Activated CD8-positive, alpha-beta T cell treated with anti-CD3 and anti-CD28 coated beads, Interleukin-2, amount 10 ng/mL, durations not matched to agents 7 days and 5 days (primary cell): ENCODE results near the gene MED25. TPM values are rescaled to one million over a fixed set of nuclear protein-coding genes. Genes with fewer than 3 reads are reported as not detected.
A peak's percentile ranks its signal among the peaks of the same experiment; 100 is the strongest.

Source experiments
- ATAC-seq: fragments of 150-1000 bp; cut with Tn5 transposase; one replicate; pipeline ENCODE4 v1.10.0; 2021; ENCODE audit warnings: moderate library complexity
- CTCF ChIA-PET: fragments of 350-600 bp; sonication (Branson Sonifier 250); formaldehyde crosslinking; loops from one replicate; lab custom pipeline; 2021; ENCODE audit warnings: antibody characterized with exemption; lab: Charles Lee
- POLR2A ChIA-PET: fragments of 350-600 bp; sonication (Branson Sonifier 250); formaldehyde crosslinking; loops from one replicate; lab custom pipeline; 2021; ENCODE audit warnings: antibody characterized with exemption; lab: Charles Lee
- DNase-seq: peaks from one replicate; pipeline ENCODE4 v3.0.0-alpha.2; 2020
- H3K27ac Mint-ChIP-seq: one replicate; pipeline ENCODE4 v1.8.0; 2021; ENCODE audit warnings: mild to moderate bottlenecking, mixed read lengths
- H3K27me3 Mint-ChIP-seq: one replicate; pipeline ENCODE4 v1.8.0; 2021; ENCODE audit warnings: low read depth, mixed read lengths
- H3K36me3 Mint-ChIP-seq: one replicate; pipeline ENCODE4 v1.8.0; 2021; ENCODE audit warnings: low read depth, mixed read lengths
- H3K4me1 Mint-ChIP-seq: one replicate; pipeline ENCODE4 v1.8.0; 2021; ENCODE audit warnings: low read depth, mixed read lengths
- H3K4me3 Mint-ChIP-seq: one replicate; pipeline ENCODE4 v1.8.0; 2021; ENCODE audit warnings: mild to moderate bottlenecking, mixed read lengths
- H3K9me3 Mint-ChIP-seq: one replicate; pipeline ENCODE4 v1.8.0; 2022; ENCODE audit warnings: mixed read lengths; ENCODE audit not compliant: insufficient read depth
- total RNA-seq, 2 experiments: library from RNA; stranded (reverse); gene quantifications; one replicate each; pipeline ENCODE4 v1.2.3, GENCODE V29; 2021

Gene MED25
- total RNA-seq, 2 experiments from 2014 or later: 59.9 to 62.2 TPM

GRCh38 chr19:49872245-49873128, 54.4 kb downstream of the MED25 start:
- H3K27ac Mint-ChIP-seq: peak overlapping the region; percentile 74
- H3K27me3 Mint-ChIP-seq: no peaks in the 10 kb centered on the region
- H3K4me3 Mint-ChIP-seq: no peak overlapping the region
- H3K36me3 Mint-ChIP-seq: no peaks in the 10 kb centered on the region
- ATAC-seq (no peak), DNase-seq (no peak)
- ChIA-PET POLR2A (interaction anchor here (0.6 kb wide), 1 partner anchor 10 kb away, joined by 3 read pairs; no protein-coding TSS in a partner anchor), CTCF (no interaction called here)
- peaks cover 35% of the 10 kb centered on the region for H3K4me1 Mint-ChIP-seq
- no peaks in the 10 kb centered on the region for H3K9me3 Mint-ChIP-seq

GRCh38 chr19:49873129-49873521, 55.0 kb downstream of the MED25 start:
- H3K9me3 Mint-ChIP-seq: no peaks in the 10 kb centered on the region
- CTCF ChIA-PET: no interaction called here
- no peak overlapping the region for H3K4me3 Mint-ChIP-seq
- DNase-seq (no peak), ATAC-seq (no peak)
- peaks cover 38% of the 10 kb centered on the region for H3K4me1 Mint-ChIP-seq
- H3K27ac Mint-ChIP-seq: no peak overlapping the region
- no peaks in the 10 kb centered on the region for H3K27me3 Mint-ChIP-seq
- H3K36me3 Mint-ChIP-seq: peaks cover 2% of the 10 kb centered on the region
- POLR2A ChIA-PET: no interaction called here

DNA sequence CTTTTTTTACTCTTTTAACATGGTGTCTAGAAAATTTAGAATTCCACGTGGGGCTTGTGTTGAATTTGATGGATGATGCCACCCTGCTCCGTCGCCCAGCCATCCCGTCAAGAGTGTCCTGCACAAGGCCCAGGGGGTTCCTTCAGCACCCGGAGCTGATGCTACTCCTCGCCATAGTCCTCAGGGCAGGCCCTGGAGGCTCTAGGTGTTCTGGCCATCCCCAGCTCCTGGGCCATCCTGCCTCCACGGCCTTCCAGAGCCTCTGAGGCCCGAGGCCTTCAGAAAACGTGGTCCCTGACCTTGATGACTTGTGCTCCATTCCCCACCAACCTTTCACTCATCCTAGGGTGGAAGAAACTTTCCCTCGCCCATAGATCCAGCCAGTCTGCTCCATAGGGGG, 55.7 kb downstream of the MED25 start:
- Mint-ChIP-seq H3K36me3 (peaks cover 4% of the 10 kb centered on the region), H3K27me3 (no peaks in the 10 kb centered on the region), H3K4me3 (no peak overlapping the region), H3K4me1 (peaks cover 45% of the 10 kb centered on the region), H3K9me3 (no peaks in the 10 kb centered on the region), H3K27ac (no peak overlapping the region)
- ATAC-seq (no peak), DNase-seq (no peak)
- ChIA-PET POLR2A (no interaction called here), CTCF (interaction anchor here (1.6 kb wide), 1 partner anchor 16 kb away, joined by 4 read pairs; no protein-coding TSS in a partner anchor)

- ChIA-PET CTCF (interaction anchor here (1.6 kb wide), 1 partner anchor 16 kb away, joined by 4 read pairs; no protein-coding TSS in a partner anchor), POLR2A (interaction anchor here (1.4 to 1.5 kb wide), 3 partner anchors 8 to 284 kb away, joined by 4 to 7 read pairs (median 6); partner anchors contain the start of genes PRR12 and PTOV1)
- Mint-ChIP-seq H3K4me3 (no peak overlapping the region), H3K36me3 (peaks cover 8% of the 10 kb centered on the region), H3K27me3 (no peaks in the 10 kb centered on the region), H3K27ac (no peak overlapping the region), H3K9me3 (no peaks in the 10 kb centered on the region), H3K4me1 (peaks cover 52% of the 10 kb centered on the region)
- no peak for ATAC-seq
- DNase-seq: no peak
Observed at GRCh38 chr19:49874503-49875157, 56.5 kb downstream of the MED25 start.

DNA sequence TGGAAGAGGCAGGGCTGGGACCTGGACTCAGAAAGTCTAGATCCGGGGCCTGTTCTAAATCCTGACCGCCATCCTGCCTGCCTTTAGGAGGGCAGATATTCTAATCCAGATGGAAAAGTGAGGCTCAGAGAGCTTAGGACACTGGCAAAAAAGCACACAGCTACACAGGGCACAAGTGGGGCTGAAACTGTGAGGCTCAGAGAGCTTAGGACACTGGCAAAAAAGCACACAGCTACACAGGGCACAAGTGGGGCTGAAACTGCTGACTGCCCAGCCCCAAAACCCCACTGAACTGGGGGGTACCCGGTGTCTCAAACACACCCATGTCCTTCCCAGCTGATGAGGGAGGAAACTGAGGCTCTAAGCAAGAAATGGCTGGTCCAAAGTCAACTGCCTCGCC, 57.1 kb downstream of the MED25 start:
- Mint-ChIP-seq H3K9me3 (no peaks in the 10 kb centered on the region), H3K27me3 (no peaks in the 10 kb centered on the region), H3K4me1 (peaks cover 52% of the 10 kb centered on the region), H3K27ac (no peak overlapping the region), H3K4me3 (no peak overlapping the region), H3K36me3 (peaks cover 10% of the 10 kb centered on the region)
- ATAC-seq (no peak), DNase-seq (no peak)
- CTCF ChIA-PET: interaction anchor here (1.6 kb wide), 1 partner anchor 15 kb away, joined by 4 read pairs; no protein-coding TSS in a partner anchor
- POLR2A ChIA-PET: interaction anchor here (1.4 to 1.5 kb wide), 3 partner anchors 8 to 285 kb away, joined by 4 to 7 read pairs (median 6); partner anchors contain the start of genes PRR12 and PTOV1

DNA sequence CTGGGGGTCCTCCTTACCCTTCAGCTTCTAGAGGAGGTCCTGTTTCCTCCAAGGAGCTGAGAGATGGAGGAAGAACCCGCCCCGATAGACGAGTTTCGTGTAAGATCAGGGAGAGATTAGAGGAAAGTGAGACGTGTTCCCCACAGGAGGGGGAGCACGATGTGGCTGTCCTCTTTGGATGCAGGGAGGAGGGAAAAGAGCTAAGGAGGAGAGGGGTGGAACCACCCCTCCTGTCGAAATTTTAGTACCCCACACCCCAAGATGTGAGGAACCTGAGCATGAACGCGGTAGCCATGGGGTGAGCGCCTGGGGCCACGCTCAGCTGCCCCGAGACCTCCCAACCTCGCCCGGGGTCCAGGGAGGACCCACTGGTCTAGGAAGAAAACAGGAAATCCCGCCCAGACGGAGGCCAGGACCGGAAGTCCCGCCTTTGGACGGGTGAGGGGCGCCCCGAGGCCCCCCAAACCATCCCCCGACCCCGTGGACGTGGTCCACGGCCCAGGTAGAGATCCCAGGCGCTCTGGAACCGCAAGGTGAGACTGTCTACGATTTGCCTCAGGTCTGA, 57.9 kb downstream of the MED25 start:
- ChIA-PET POLR2A (interaction anchor here (1.0 to 1.9 kb wide), 8 partner anchors 9 to 285 kb away, joined by 3 to 14 read pairs (median 5); partner anchors contain the start of genes ATF5, FUZ, NUP62 and PRR12), CTCF (interaction anchor here (1.4 kb wide), 1 partner anchor 28 kb away, joined by 4 read pairs; no protein-coding TSS in a partner anchor)
- H3K9me3 Mint-ChIP-seq: no peaks in the 10 kb centered on the region
- peak; percentile 64 for DNase-seq
- no peak overlapping the region for H3K4me3 Mint-ChIP-seq
- peaks cover 17% of the 10 kb centered on the region for H3K36me3 Mint-ChIP-seq
- ATAC-seq: no peak
- no peak overlapping the region for H3K27ac Mint-ChIP-seq
- H3K27me3 Mint-ChIP-seq: no peaks in the 10 kb centered on the region
- peaks cover 45% of the 10 kb centered on the region for H3K4me1 Mint-ChIP-seq

GRCh38 chr19:49876422-49877019, 58.4 kb downstream of the MED25 start:
- no peaks in the 10 kb centered on the region for H3K9me3 Mint-ChIP-seq
- CTCF ChIA-PET: interaction anchor here (0.5 to 1.4 kb wide), 3 partner anchors 29 to 306 kb away, joined by 3 to 4 read pairs (median 3); no protein-coding TSS in a partner anchor
- peak; percentile 98 for DNase-seq
- H3K36me3 Mint-ChIP-seq: peaks cover 19% of the 10 kb centered on the region
- no peak overlapping the region for H3K27ac Mint-ChIP-seq
- no peak overlapping the region for H3K4me3 Mint-ChIP-seq
- peaks cover 40% of the 10 kb centered on the region for H3K4me1 Mint-ChIP-seq
- peak; percentile 64 for ATAC-seq
- POLR2A ChIA-PET: interaction anchor here (0.6 to 1.9 kb wide), 12 partner anchors 9 to 461 kb away, joined by 3 to 14 read pairs (median 5); partner anchors contain the start of genes ATF5, FUZ, NUP62 and PNKP
- H3K27me3 Mint-ChIP-seq: no peaks in the 10 kb centered on the region

DNA sequence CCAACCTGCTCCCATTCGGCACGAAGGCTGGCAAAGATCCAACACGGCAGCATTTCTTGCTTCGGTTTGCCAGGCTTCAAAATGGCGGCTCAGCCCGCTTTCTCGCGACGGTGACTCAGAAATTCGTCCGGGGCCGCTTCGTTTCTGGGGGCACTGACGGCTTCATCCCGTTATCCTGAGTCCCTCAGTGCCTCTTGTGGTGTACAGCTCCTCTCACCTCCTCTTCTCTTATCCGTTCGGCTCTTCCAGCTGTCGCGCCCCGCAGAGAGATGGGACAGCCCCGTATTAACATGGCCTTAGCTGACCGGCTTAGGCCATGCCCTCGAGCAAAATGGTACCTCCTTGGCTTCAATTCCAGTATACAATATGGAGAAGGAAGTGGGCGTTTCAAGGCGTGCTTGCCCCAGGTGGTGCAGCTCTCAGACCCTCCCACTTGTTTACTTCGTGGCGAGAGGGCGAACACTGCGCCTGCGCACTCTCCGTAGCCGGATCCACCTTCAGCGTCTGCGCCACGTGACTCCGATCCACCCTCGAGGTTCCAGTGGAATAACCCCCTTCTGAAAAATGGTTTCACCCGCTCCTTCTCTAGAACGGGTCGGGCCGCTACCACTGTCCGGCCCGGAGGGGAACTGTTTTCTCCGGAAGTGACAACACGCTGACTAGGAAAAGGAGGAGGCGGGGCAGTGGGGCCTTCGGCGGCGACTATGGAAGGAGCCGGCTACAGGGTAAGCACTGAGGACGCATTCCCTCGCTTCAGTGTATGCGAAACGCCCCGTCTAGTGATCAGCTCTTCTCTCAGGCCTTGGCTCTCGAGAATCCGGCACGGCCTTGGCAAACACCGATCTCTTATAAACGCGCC, 59.2 kb downstream of the MED25 start, which contains the start of the genes AKT1S1 and TBC1D17:
AKT1S1 (minus strand) TSS at position 336 of the 859 bp plus-strand sequence. CDS start 4,060 bp downstream, outside the sequence.
TBC1D17 (plus strand) TSS at position 683 of the 859 bp plus-strand sequence; CDS start at position 705, 22 bp downstream.
- POLR2A ChIA-PET: interaction anchor here (0.6 to 1.9 kb wide), 12 partner anchors 8 to 503 kb away, joined by 3 to 14 read pairs (median 4); partner anchors contain the start of genes ATF5, NUP62, PNKP and PTOV1
- Mint-ChIP-seq H3K4me3 (no peak within 1 kb of the TSS), H3K4me1 (peaks cover 33% of the 10 kb centered on the region), H3K27ac (no peak within 1 kb of the TSS), H3K36me3 (peaks cover 25% of the 10 kb centered on the region), H3K9me3 (no peaks in the 10 kb centered on the region), H3K27me3 (no peaks in the 10 kb centered on the region)
- DNase-seq (peak; percentile 99), ATAC-seq (peak; percentile 75)
- CTCF ChIA-PET: interaction anchor here (0.5 to 1.4 kb wide), 3 partner anchors 29 to 307 kb away, joined by 3 to 4 read pairs (median 3); no protein-coding TSS in a partner anchor

DNA sequence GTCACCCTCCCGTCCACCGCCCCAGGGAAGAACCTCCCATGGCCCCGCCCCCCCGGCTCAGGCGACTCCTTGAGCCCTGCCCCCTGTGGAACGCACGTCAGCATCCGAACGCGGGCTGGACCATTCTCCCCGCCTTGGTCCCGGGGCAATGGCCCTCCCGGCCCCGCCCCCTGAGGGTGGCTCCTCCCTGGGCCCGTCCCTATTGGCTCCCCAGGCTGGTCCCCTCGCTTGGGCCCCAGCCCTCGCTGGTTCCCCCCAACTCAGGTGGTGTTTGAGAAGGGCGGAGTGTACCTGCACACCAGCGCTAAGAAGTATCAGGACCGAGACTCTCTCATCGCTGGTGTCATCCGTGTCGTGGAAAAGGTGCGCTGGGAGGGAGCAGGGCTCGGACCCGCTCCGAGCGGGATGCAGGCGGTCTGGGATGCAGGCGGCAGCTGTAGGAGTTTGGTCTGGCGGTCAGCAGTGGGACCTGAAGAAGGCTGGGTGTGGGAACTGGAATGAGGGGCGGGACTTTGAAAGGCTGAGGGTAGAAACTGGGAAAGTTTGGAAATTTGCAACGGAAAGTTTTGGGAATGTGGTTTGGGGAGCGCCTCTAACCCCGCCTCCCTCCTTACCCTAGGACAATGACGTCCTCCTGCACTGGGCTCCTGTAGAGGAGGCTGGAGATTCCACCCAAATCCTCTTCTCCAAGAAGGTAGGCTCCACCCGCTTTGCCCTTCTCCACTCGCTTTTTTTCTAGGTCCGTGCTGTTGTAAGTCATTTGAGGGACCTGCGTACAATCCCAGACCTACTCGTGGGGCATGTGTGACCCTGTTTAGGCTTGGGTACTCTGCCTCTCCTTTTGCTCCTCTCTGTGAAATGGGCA, 60.0 kb downstream of the MED25 start:
- peaks cover 32% of the 10 kb centered on the region for H3K36me3 Mint-ChIP-seq
- no peak overlapping the region for H3K27ac Mint-ChIP-seq
- ATAC-seq (peak; percentile 75), DNase-seq (peak; percentile 99)
- no peaks in the 10 kb centered on the region for H3K27me3 Mint-ChIP-seq
- no peaks in the 10 kb centered on the region for H3K9me3 Mint-ChIP-seq
- POLR2A ChIA-PET: interaction anchor here (1.1 to 1.9 kb wide), 5 partner anchors 9 to 51 kb away, joined by 3 to 14 read pairs (median 8); partner anchors contain the start of genes ATF5, NUP62, PNKP and PTOV1
- CTCF ChIA-PET: no interaction called here
- no peak overlapping the region for H3K4me3 Mint-ChIP-seq
- peaks cover 30% of the 10 kb centered on the region for H3K4me1 Mint-ChIP-seq
